Peyer's patch (tissue), 4 donors: Measurements from ENCODE around the gene PTCRA. TPM values are rescaled to one million over a fixed set of nuclear protein-coding genes. Genes with fewer than 3 reads are reported as not detected.

Source experiments
- DNase-seq, 3 donors: peaks; one replicate each; pipeline ENCODE4 v3.0.0-alpha.2; 2017 to 2019
- H3K27ac ChIP-seq, 4 donors: fragments of 200-600 bp; sonication (generic); one replicate each; pipeline ENCODE4 v1.5.1; 2016 to 2019
- H3K27me3 ChIP-seq, 2 donors: fragments of 200-600 bp; sonication (generic); one replicate each; pipeline ENCODE4 v1.5.1; 2019
- H3K36me3 ChIP-seq, 3 donors: fragments of 200-600 bp; sonication (generic); one replicate each; pipeline ENCODE4 v1.5.1; 2016 to 2019
- H3K4me1 ChIP-seq, 4 donors: fragments of 200-600 bp; sonication (generic); one replicate each; pipeline ENCODE4 v1.5.1; 2016 to 2019
- H3K4me3 ChIP-seq, 4 donors: fragments of 200-600 bp; sonication (generic); 1 replicate in 3 of 4; 2 replicates in 1 of 4; pipeline ENCODE4 v1.5.1; 2016 to 2019; ENCODE audit warnings: mild to moderate bottlenecking in 1 of 4
- H3K9me3 ChIP-seq, 4 donors: fragments of 200-600 bp; sonication (generic); one replicate each; pipeline ENCODE4 v1.5.1; 2016 to 2019; ENCODE audit warnings: mild to moderate bottlenecking in 1 of 4
- POLR2A ChIP-seq, 2 donors: fragments of 450-650 bp; IDR thresholded peaks; one replicate each; pipeline ENCODE4 v1.5.1; 2017; ENCODE audit warnings: antibody characterized with exemption in 2 of 2, mild to moderate bottlenecking in 2 of 2, moderate library complexity in 2 of 2
- total RNA-seq, 4 donors: library from RNA; depleted of rRNA; stranded (reverse); fragments of >200 nt; gene quantifications; one replicate each; pipeline ENCODE4 v1.1.0, GENCODE V29; 2016
- TF ChIP-seq, protein P1 (sequence below), 6 experiments: fragments of 450-650 bp in 4 of 6; fragments of 200-600 bp in 2 of 6; sonication (generic) in 1 of 6; IDR thresholded peaks; one replicate each; pipeline ENCODE4 v1.5.1; 2017 to 2019; ENCODE audit warnings: antibody characterized with exemption in 6 of 6, mild to moderate bottlenecking in 3 of 6, moderate library complexity in 1 of 6

Gene PTCRA
- total RNA-seq, 4 donors from 2014 or later = not detected

DNA sequence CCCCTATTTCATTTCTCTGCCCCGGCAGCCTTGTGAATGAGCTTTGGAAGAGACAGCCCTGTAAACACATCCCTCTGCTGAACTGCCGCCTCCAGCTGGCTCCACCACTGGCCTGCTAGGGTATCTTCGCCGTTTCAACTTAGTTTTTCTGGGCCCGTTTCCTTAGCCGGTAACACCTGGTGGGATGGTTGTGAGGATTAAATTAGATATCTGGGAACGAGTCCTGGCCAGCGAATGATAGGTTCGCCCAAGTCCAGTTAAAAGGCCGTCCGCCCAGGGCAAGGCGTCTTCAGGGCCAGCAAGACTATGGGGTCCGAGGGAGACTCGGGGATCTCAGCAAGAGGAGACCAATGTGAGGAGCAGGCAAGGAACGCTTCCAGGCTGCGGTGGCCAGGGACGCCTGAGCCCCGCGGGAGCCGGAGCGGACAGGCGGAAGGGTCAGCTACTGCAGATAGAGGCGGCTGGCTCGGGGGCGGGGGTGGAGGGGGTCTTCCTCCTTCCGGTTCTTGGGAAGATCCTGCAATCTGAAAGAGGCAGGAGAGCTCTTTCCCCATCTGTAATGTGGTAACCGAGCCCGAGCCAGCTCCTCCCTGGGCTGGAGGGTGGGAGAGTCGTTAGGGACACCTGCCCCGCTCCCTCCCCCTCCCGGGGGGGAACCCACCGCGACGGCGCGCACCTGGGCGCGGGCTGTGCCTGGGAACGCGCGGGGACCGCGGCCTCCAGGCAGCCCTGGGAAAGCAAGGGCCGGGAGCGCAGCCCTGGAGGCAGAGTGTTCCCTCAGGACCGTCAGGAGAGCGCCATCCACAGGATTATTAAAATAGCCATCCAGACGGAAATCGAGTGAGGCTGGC, 4.5 kb upstream of the PTCRA start:
- Histone ChIP-seq H3K27ac (no peak overlapping the region), H3K4me3 (peak overlapping the region in 3 of 4 donors; percentile 22 to 41 (median 22)), H3K4me1 (peaks cover 0 to 5% (median 0%) of the 10 kb centered on the region in 4 donors), H3K36me3 (no peaks in the 10 kb centered on the region), H3K27me3 (no peaks in the 10 kb centered on the region), H3K9me3 (no peaks in the 10 kb centered on the region)
- TF ChIP-seq POLR2A (IDR thresholded peaks at IDR 0.05) = no peak
- TF ChIP-seq, protein P1, sequence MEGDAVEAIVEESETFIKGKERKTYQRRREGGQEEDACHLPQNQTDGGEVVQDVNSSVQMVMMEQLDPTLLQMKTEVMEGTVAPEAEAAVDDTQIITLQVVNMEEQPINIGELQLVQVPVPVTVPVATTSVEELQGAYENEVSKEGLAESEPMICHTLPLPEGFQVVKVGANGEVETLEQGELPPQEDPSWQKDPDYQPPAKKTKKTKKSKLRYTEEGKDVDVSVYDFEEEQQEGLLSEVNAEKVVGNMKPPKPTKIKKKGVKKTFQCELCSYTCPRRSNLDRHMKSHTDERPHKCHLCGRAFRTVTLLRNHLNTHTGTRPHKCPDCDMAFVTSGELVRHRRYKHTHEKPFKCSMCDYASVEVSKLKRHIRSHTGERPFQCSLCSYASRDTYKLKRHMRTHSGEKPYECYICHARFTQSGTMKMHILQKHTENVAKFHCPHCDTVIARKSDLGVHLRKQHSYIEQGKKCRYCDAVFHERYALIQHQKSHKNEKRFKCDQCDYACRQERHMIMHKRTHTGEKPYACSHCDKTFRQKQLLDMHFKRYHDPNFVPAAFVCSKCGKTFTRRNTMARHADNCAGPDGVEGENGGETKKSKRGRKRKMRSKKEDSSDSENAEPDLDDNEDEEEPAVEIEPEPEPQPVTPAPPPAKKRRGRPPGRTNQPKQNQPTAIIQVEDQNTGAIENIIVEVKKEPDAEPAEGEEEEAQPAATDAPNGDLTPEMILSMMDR (IDR thresholded peaks at IDR 0.05) = no peak
- no peak for DNase-seq

DNA sequence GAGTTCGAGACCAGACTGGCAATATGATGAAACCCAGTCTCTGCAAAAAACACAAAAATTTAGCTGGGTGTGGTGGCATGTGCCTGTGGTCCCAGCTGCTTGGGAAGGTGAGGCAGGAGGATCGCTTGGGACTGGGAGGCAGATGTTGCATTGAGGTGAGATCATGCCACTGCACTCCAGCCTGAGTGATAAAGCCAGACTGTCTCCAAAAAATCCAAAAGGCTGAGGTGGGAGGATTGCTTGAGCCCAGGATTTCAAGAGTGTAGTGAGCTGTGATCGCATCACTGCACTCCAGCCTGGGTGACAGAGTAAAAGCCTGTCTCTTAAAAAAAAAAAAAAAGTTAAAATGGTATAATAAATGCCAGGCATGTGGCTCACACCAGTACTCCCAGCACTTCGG, 1.3 kb upstream of the PTCRA start:
- Histone ChIP-seq H3K27me3 (no peaks in the 10 kb centered on the region), H3K4me3 (no peak overlapping the region), H3K9me3 (no peaks in the 10 kb centered on the region), H3K36me3 (no peaks in the 10 kb centered on the region), H3K4me1 (peaks cover 0 to 5% (median 0%) of the 10 kb centered on the region in 4 donors), H3K27ac (no peak overlapping the region)
- TF ChIP-seq, protein P1 (IDR thresholded peaks at IDR 0.05) = no peak
- no peak for TF ChIP-seq POLR2A (IDR thresholded peaks at IDR 0.05)
- DNase-seq = no peak

DNA sequence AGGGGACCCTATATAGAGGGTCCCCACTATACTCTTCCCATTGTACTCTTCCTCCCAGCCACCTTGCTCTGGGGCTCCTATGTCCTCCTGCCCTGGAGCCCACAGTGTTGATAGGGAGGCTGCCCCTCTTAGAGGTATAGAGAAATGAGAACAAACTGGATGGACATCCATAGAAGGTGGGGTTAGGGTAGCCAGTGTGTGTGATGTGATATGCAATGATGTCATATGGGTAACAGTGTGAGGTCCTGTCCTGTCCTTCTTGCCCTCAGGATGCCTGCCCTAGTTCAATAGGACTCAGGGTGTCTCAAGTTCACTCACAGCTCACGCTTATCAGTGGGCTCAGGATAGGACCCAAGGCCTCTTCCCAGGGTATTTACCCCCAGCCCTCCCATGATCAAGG, 435 bp downstream of the PTCRA start:
- H3K9me3 ChIP-seq = no peaks in the 10 kb centered on the region
- H3K27me3 ChIP-seq = no peaks in the 10 kb centered on the region
- no peak for TF ChIP-seq POLR2A (IDR thresholded peaks at IDR 0.05)
- TF ChIP-seq, protein P1 (IDR thresholded peaks at IDR 0.05) = no peak

DNA sequence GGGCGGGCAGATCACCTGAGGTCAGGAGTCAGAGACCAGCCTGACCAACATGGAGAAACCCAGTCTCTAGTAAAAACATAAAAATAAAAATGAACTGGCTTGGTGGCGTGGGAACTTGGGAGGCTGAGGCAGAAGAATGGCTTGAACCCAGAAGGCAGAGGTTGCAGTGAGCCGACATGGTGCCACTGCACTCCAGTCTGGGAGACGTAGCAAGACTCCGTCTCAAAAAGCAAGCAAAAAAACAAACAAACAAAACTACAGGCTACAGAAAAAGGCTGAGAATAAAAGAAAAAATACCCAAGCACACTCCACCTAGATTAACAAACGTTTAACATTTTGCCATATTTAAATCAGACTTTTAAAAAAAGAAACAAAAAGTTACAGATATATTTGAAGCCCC, 5.9 kb downstream of the PTCRA start:
- H3K4me1 ChIP-seq = no peaks in the 10 kb centered on the region

More for the DNA sequence above, 435 bp downstream of the PTCRA start:
- no peak overlapping the region for H3K27ac ChIP-seq
- H3K36me3 ChIP-seq = no peaks in the 10 kb centered on the region
- H3K4me1 ChIP-seq = peaks cover 0 to 5% (median 0%) of the 10 kb centered on the region in 4 donors
- no peak overlapping the region for H3K4me3 ChIP-seq
- no peak for DNase-seq

DNA sequence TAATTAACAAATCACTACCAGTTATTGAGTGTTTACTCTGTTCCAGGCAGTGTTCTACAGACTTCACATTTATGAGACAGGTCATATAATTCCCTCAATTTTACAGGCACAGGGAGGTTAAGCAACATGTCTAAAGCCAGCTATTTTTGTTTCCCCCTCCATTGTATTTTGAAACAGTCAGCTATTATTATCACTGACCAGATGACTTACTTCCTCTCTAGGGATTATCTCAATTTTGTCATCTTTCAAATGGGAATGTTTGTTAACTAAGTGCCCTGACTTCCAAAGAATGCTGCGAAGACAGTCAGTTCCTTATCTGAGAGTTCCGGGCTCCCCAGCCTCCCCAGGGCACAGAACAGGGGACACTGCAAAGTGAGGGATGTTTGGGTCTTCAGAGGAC, 7.8 kb downstream of the PTCRA start:
- H3K36me3 ChIP-seq = no peaks in the 10 kb centered on the region
- no peak overlapping the region for H3K27ac ChIP-seq
- H3K9me3 ChIP-seq = no peaks in the 10 kb centered on the region
- H3K4me3 ChIP-seq = no peak overlapping the region
- no peak for DNase-seq
- no peaks in the 10 kb centered on the region for H3K27me3 ChIP-seq
- TF ChIP-seq POLR2A (IDR thresholded peaks at IDR 0.05) = no peak
- H3K4me1 ChIP-seq = peaks cover 0 to 7% (median 0%) of the 10 kb centered on the region in 4 donors

More for the DNA sequence above, 5.9 kb downstream of the PTCRA start:
- Histone ChIP-seq H3K4me3 (no peak overlapping the region), H3K36me3 (no peaks in the 10 kb centered on the region), H3K27ac (no peak overlapping the region), H3K9me3 (no peaks in the 10 kb centered on the region), H3K27me3 (no peaks in the 10 kb centered on the region)
- TF ChIP-seq, protein P1 (IDR thresholded peaks at IDR 0.05) = no peak
- TF ChIP-seq POLR2A (IDR thresholded peaks at IDR 0.05) = no peak
- DNase-seq = no peak

DNA sequence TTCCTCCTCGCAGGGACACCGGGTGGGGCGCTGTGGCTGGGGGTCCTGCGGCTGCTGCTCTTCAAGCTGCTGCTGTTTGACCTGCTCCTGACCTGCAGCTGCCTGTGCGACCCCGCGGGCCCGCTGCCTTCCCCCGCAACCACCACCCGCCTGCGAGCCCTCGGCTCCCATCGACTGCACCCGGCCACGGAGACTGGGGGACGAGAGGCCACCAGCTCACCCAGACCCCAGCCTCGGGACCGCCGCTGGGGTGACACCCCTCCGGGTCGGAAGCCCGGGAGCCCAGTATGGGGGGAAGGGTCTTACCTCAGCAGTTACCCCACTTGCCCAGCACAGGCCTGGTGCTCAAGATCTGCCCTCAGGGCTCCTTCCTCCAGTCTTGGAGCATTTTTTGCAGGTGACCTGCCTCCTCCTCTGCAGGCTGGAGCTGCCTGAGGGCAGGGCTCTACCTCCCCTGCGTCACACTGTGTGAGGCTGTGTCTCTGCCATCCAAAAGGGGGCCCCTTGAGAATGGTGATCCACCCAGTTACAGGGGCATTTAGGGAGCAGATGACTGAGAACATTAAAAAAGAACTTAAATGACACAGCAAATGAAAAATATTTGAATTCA, 9.5 kb downstream of the PTCRA start:
- TF ChIP-seq, protein P1 (IDR thresholded peaks at IDR 0.05) = no peak
- no peak for TF ChIP-seq POLR2A (IDR thresholded peaks at IDR 0.05)
- H3K27me3 ChIP-seq = no peaks in the 10 kb centered on the region
- H3K27ac ChIP-seq = no peak overlapping the region
- no peak for DNase-seq
- no peak overlapping the region for H3K4me3 ChIP-seq
- no peaks in the 10 kb centered on the region for H3K9me3 ChIP-seq
- peaks cover 0 to 7% (median under 1%) of the 10 kb centered on the region in 4 donors for H3K4me1 ChIP-seq
- no peaks in the 10 kb centered on the region for H3K36me3 ChIP-seq
